ENCODE measurements around the gene MYMK.

The MYMK gene

GRCh38 chr9:133558191-133559126 is 33.7 kb upstream of the MYMK start:
- no peak for DNase-seq (ENCODE audit: low read depth, low spot score)

- no peak for DNase-seq (ENCODE audit: low read depth, low spot score)
These were observed 32.8 kb upstream of the MYMK start for GRCh38 chr9:133557581-133557980.

GRCh38 chr9:133556354-133556753 is 31.6 kb upstream of the MYMK start:
- no peak for DNase-seq (ENCODE audit: low read depth, low spot score)

- no peak for DNase-seq (ENCODE audit: low read depth, low spot score)
These were observed 30.0 kb upstream of the MYMK start for GRCh38 chr9:133554729-133555128.

- DNase-seq (ENCODE audit: low read depth, low spot score) = no peak
These were observed 29.4 kb upstream of the MYMK start for GRCh38 chr9:133553973-133554713.

GRCh38 chr9:133553123-133553522 is 28.4 kb upstream of the MYMK start:
- DNase-seq (ENCODE audit: low read depth, low spot score) = no peak

GRCh38 chr9:133552236-133552635 is 27.5 kb upstream of the MYMK start:
- DNase-seq (ENCODE audit: low read depth, low spot score) = no peak

GRCh38 chr9:133551446-133551845 is 26.7 kb upstream of the MYMK start:
- no peak for DNase-seq (ENCODE audit: low read depth, low spot score)

GRCh38 chr9:133547116-133547515 is 22.4 kb upstream of the MYMK start:
- no peak for DNase-seq (ENCODE audit: low read depth, low spot score)

- no peak for DNase-seq (ENCODE audit: low read depth, low spot score)
These were observed 21.5 kb upstream of the MYMK start for GRCh38 chr9:133546287-133546680.

GRCh38 chr9:133545494-133546286 is 20.9 kb upstream of the MYMK start:
- DNase-seq (ENCODE audit: low read depth, low spot score) = no peak

GRCh38 chr9:133543772-133544467 is 19.2 kb upstream of the MYMK start:
- no peak for DNase-seq (ENCODE audit: low read depth, low spot score)

- DNase-seq (ENCODE audit: low read depth, low spot score) = no peak
These were observed 17.2 kb upstream of the MYMK start for GRCh38 chr9:133542002-133542401.

- DNase-seq (ENCODE audit: low read depth, low spot score) = no peak
These were observed 15.9 kb upstream of the MYMK start for GRCh38 chr9:133540698-133541025.

- no peak for DNase-seq (ENCODE audit: low read depth, low spot score)
These were observed 15.4 kb upstream of the MYMK start for GRCh38 chr9:133539991-133540697.

GRCh38 chr9:133538851-133539833 is 14.4 kb upstream of the MYMK start:
- no peak for DNase-seq (ENCODE audit: low read depth, low spot score)

GRCh38 chr9:133538176-133538575 is 13.4 kb upstream of the MYMK start:
- DNase-seq (ENCODE audit: low read depth, low spot score) = no peak

- DNase-seq (ENCODE audit: low read depth, low spot score) = no peak
These were observed 12.5 kb upstream of the MYMK start for GRCh38 chr9:133537257-133537656.

GRCh38 chr9:133536536-133536935 is 11.8 kb upstream of the MYMK start:
- no peak for DNase-seq (ENCODE audit: low read depth, low spot score)

- DNase-seq (ENCODE audit: low read depth, low spot score) = no peak
These were observed 11.3 kb upstream of the MYMK start for GRCh38 chr9:133536080-133536479.
